Aorta (tissue), 5 donors: Measurements from ENCODE around the gene LMNTD1. TPM values are rescaled to one million over a fixed set of nuclear protein-coding genes. Genes with fewer than 3 reads are reported as not detected.

Experiments used
- ATAC-seq: fragments of 200-7000 bp; cut with Tn5 transposase; one replicate; pipeline ENCODE4 v1.9.1; 2022; ENCODE audit warnings: moderate library complexity; ENCODE audit not compliant: low FRiP score
- DNase-seq, 2 donors: peaks; one replicate each; pipeline ENCODE4 v3.0.0-alpha.2; 2020
- H3K27ac ChIP-seq, 2 donors: one replicate each; pipeline ENCODE4 v1.5.1; 2013; ENCODE audit warnings: low read length in 2 of 2, mild to moderate bottlenecking in 2 of 2, moderate library complexity in 2 of 2, control low read depth in 1 of 2, inconsistent platforms in 1 of 2, low read depth in 1 of 2
- H3K27me3 ChIP-seq, 2 donors: one replicate each; pipeline ENCODE4 v1.6.1; 2013; ENCODE audit warnings: control low read depth in 1 of 2, low read length in 1 of 2, mild to moderate bottlenecking in 1 of 2, moderate library complexity in 1 of 2; ENCODE audit not compliant: insufficient read depth in 2 of 2, control insufficient read depth in 1 of 2
- H3K36me3 ChIP-seq, 2 donors: one replicate each; pipeline ENCODE4 v1.6.1; 2013; ENCODE audit warnings: control low read depth in 1 of 2, low read length in 1 of 2, mild to moderate bottlenecking in 1 of 2; ENCODE audit not compliant: insufficient read depth in 2 of 2, control insufficient read depth in 1 of 2
- H3K4me1 ChIP-seq, 2 donors: one replicate each; pipeline ENCODE4 v1.6.1; 2013; ENCODE audit warnings: low read length in 2 of 2, control low read depth in 1 of 2, mild to moderate bottlenecking in 1 of 2, moderate library complexity in 1 of 2; ENCODE audit not compliant: insufficient read depth in 2 of 2, control insufficient read depth in 1 of 2
- H3K4me3 ChIP-seq, 2 donors: one replicate each; pipeline ENCODE4 v1.5.1; 2013; ENCODE audit warnings: low read length in 2 of 2, control low read depth in 1 of 2, mild to moderate bottlenecking in 1 of 2
- H3K9me3 ChIP-seq: one replicate; pipeline ENCODE4 v1.6.1; 2013; ENCODE audit warnings: mild to moderate bottlenecking, low read length; ENCODE audit not compliant: control insufficient read depth
- WGBS, 2 donors: extraction: QIAGEN DNeasy Blood & Tissue Kit; methylation state at CpG; one replicate each; pipeline ENCODE4 v1.1.7; 2013; 5-methylcytosine and 5-hydroxymethylcytosine counted together
- intact Hi-C, 2 donors: fragments of 100-400 bp; cut with DNase I; formaldehyde crosslinking; loops; one replicate each; pipeline versions ENCODE4 v1.14.2 to v1.15.0; 2022
- polyA plus RNA-seq, 2 donors: library from polyadenylated mRNA; stranded (reverse); fragments of 200-250 nt; gene quantifications; one replicate each; pipeline ENCODE4 v1.2.3, GENCODE V29; 2013
- total RNA-seq, 2 donors: library from RNA; stranded (reverse); fragmentation: NEBNext Ultra II Directional; extraction: Animal tissue kit (Norgen Biotek cat#: 25700); gene quantifications; one replicate each; pipeline ENCODE4 v1.2.1, GENCODE V29; 2021
- donor health status: healthy with polysubstance abuse.
- donor health status: Bipolar disorder and iron deficiency.
- donor health status: DM: no; HTN: no; CAD: no.
- donor health status: DM: no; HTN: no; CAD: no.
- donor health status: DM: yes; HTN: yes; CAD: no.

Gene LMNTD1
- total and polyA plus RNA-seq, 4 donors: not detected

DNA sequence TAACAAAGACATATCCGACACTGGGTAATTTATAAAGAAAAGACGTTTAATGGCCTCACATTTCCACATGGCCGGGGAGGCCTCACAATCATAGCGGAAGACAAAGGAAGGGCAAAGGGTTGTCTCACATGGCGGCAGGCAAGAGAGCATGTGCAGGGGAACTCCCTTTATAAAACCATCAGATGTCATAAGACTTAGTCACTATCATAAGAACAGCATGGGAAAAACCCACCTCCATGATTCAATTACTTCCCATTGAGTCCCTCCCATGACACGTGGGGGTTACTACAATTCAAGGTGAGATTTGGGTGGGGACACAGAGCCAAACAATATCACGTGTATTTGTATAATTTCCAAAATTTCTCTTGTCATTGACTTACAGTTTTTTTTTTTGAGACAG lies 5.5 kb upstream of the LMNTD1 start:
- intact Hi-C loops: no loop called here
- H3K4me1 ChIP-seq: no peaks in the 10 kb centered on the region
- H3K27ac ChIP-seq: no peak overlapping the region
- DNase-seq: no peak
- 93% methylated on average over 7 of the region's 7 CpGs for WGBS, 2 donors
- H3K4me3 ChIP-seq: no peak overlapping the region
- no peaks in the 10 kb centered on the region for H3K36me3 ChIP-seq
- ATAC-seq: no peak
- H3K27me3 ChIP-seq: no peaks in the 10 kb centered on the region
- no peaks in the 10 kb centered on the region for H3K9me3 ChIP-seq

DNA sequence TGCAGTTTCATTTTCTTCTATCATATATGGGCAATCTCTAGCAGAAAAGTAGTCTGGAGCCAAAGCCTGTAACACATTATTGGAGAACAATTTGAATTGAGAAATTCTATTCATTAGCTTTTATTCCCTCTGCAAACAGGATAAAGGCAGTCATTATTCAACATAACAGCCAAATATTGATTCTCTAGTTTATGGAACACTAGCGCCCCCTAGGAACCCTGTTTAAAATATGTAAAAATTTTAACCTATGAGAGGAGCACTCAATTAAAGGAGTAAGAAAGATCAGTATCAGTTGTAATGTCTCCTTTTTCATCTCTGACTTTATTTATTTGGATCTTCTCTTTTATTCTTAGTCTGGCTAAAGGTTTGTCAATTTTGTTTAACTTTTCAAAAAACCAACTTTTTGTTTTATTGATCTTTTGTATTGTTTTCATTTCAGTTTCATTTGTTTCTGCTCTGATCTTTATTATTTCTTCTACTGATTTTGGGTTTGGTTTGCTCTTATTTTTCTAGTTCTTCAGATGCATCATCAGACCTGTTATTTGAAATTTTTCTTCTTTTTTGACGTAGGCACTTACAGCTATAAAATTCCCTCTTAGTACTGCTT lies 4.8 kb upstream of the LMNTD1 start:
- intact Hi-C loops: no loop called here

DNA sequence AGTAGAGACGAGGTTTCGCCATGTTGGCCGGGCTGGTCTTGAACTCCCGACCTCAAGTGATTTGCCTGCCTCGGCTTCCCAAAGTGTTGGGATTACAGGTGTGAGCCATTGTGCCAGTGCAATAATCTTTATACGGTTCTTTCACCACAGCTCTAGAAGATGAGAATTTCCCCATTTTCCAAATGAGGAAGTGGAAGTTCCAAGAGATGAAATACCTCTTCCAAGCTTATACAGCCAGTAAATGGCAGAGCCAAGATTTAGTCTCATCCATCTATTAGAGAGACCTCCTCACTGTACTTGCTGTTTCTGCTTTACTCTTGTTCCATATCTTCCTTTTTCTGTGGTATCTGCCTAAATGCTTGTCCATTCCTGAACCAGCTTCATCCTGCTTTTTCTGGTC lies 3.1 kb upstream of the LMNTD1 start:
- H3K27ac ChIP-seq: no peak overlapping the region
- no peaks in the 10 kb centered on the region for H3K27me3 ChIP-seq
- H3K4me3 ChIP-seq: no peak overlapping the region
- H3K36me3 ChIP-seq: no peaks in the 10 kb centered on the region
- WGBS, 2 donors: 94 to 95% methylated on average over 6 of the region's 6 CpGs
- no peak for DNase-seq
- H3K4me1 ChIP-seq: no peaks in the 10 kb centered on the region
- intact Hi-C loops: no loop called here
- ATAC-seq: no peak
- no peaks in the 10 kb centered on the region for H3K9me3 ChIP-seq

More for the DNA sequence above, 4.8 kb upstream of the LMNTD1 start:
- Histone ChIP-seq H3K36me3 (no peaks in the 10 kb centered on the region), H3K27me3 (no peaks in the 10 kb centered on the region), H3K4me3 (no peak overlapping the region), H3K9me3 (no peaks in the 10 kb centered on the region), H3K4me1 (no peaks in the 10 kb centered on the region), H3K27ac (no peak overlapping the region)
- DNase-seq (no peak), ATAC-seq (no peak)
- 50% methylated on average over 2 of the region's 2 CpGs for WGBS, 2 donors

DNA sequence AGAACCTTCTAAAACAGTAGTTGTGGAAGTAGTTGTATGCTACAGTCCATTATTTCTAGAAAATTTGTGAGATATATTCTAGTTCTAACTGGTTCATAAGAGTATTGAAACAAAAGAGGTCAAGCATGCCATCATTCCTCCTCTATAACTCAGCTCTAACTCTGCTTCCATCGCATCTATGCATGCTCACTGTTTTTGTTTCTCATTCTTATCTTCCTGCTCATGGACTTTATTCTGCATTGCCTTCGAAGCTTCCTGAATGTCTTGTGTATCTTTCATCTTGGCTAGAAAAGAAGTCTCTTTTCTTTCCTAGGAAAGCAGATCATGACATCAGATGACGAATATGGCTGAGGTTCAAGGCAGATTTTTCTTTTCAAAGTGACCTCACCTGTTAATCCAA lies 402 bp downstream of the LMNTD1 start:
- Histone ChIP-seq H3K9me3 (no peaks in the 10 kb centered on the region), H3K27ac (no peak overlapping the region), H3K27me3 (no peaks in the 10 kb centered on the region), H3K4me3 (no peak overlapping the region), H3K4me1 (no peaks in the 10 kb centered on the region), H3K36me3 (no peaks in the 10 kb centered on the region)
- intact Hi-C loops: no loop called here
- 17 to 21% methylated on average over 3 of the region's 3 CpGs for WGBS, 2 donors
- DNase-seq: no peak
- no peak for ATAC-seq

DNA sequence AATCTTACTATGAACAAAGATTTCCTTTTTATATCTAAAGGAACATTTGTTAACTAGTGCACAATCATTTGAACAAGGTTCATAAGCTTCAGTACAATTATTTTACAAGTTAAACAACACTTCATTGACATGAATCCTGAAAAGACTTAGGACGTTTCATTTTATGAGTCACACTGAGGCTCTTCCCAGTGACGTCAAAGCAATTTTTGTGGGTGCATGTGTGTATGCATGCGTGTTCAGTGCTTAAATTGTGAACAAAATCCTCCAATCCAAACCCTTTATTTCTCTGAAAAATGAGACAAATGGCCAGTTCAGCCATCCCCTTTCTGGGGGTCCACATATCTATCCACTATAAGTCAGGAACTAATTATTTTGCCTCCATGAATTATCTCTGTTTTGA lies 2.9 kb downstream of the LMNTD1 start:
- WGBS, 2 donors: 65 to 71% methylated on average over 3 of the region's 3 CpGs
- Histone ChIP-seq H3K27me3 (no peaks in the 10 kb centered on the region), H3K36me3 (no peaks in the 10 kb centered on the region), H3K27ac (no peak overlapping the region), H3K4me1 (no peaks in the 10 kb centered on the region), H3K9me3 (no peaks in the 10 kb centered on the region), H3K4me3 (no peak overlapping the region)
- no peak for DNase-seq
- intact Hi-C loops: no loop called here
- no peak for ATAC-seq

DNA sequence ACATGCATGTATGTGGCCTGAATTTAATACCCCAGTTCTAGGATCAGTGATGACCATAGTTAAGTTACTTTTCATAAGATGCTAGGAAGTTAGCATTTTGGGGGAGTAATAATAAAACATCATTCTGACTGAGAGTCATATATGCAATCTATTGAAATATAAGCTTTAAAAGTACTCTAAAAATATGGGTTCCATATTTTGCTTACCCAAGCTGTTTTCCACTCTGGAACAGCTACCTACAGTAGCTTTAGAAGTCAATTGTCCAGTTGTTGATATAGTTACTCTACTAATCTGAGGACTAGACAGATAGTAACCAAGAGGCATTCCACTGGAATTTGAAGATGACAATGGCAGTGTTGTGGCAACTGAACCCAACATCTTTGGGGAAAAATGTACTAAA lies 4.0 kb downstream of the LMNTD1 start:
- H3K36me3 ChIP-seq: no peaks in the 10 kb centered on the region
- no peak for ATAC-seq
- intact Hi-C loops: no loop called here
- H3K4me1 ChIP-seq: no peaks in the 10 kb centered on the region
- H3K27me3 ChIP-seq: no peaks in the 10 kb centered on the region
- no peaks in the 10 kb centered on the region for H3K9me3 ChIP-seq
- H3K27ac ChIP-seq: no peak overlapping the region
- H3K4me3 ChIP-seq: no peak overlapping the region
- DNase-seq: no peak

DNA sequence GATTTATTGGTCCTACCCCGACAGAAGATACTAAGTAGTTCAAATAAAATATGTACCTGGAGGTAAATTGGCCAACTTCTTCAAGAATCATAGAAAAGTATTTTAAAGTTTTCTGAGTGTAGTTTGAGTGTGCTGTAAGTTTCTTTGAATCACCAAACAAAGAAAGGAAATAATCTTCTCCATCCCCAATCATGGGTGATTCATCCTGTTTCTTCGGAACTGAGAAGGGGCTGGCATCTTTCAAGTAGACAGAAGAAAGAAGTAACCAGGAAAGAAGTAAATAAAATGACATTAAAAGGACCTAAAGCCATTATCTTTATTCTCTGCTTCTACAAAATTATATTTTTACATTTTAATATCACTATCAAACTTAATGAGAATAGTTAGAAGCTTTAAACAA lies 6.8 kb downstream of the LMNTD1 start:
- Histone ChIP-seq H3K4me1 (no peaks in the 10 kb centered on the region), H3K27ac (no peak overlapping the region), H3K4me3 (no peak overlapping the region), H3K36me3 (no peaks in the 10 kb centered on the region), H3K9me3 (no peaks in the 10 kb centered on the region), H3K27me3 (no peaks in the 10 kb centered on the region)
- 79 to 80% methylated on average over 2 of the region's 2 CpGs for WGBS, 2 donors
- no peak for ATAC-seq
- intact Hi-C loops: no loop called here
- DNase-seq: no peak

DNA sequence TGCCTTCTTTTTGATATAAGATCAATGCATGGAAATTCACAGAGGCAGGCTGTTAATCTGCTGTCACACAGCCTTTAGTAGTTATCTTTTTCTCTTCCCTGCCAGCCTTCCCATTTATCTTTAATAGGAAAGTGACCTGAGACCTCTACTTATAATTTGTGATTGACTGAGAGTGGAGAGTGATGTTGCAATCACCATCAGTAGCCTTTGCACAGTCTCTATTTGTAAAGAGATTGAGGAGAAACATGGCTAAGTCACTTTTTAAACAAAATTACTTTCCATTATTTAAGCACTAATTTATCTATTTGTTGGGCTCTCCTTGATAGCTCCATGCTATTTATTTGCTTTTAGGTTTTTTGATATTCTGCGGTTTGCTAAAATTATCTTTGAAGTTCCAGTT lies 19.9 kb downstream of the LMNTD1 start:
- H3K4me3 ChIP-seq: no peak overlapping the region
- H3K36me3 ChIP-seq: no peaks in the 10 kb centered on the region
- DNase-seq: no peak
- no peaks in the 10 kb centered on the region for H3K9me3 ChIP-seq
- no peaks in the 10 kb centered on the region for H3K4me1 ChIP-seq
- ATAC-seq: no peak
- intact Hi-C loops: no loop called here
- no peak overlapping the region for H3K27ac ChIP-seq
- WGBS, 2 donors: 91 to 94% methylated on average over 1 of the region's 1 CpG
- no peaks in the 10 kb centered on the region for H3K27me3 ChIP-seq

DNA sequence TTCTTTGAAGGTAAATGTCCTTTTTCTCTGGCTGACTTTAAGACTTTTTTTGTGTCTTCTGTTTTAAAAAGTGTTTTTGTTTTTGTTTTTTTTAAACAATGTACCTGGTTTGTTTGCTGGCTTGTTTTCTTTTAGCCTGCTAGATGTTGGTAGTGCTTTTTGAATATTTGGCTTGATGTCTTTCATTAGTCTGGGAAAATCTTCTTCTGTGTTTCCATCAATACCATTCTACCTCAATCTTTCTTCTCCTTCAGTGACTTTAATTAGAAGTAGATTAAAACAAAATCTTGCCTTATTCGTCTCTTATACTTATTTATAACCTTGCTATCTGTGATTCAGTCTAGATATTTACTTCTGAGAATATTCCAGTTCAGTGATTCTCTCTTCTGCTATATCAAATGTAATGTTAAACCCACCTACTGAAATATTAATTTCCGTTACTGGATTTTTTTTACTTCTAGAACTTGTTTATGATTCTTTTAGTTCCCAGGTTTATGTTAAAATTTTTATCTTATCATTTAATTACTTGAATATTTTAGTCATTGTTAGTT lies 21.5 kb downstream of the LMNTD1 start:
- ATAC-seq: no peak
- no peaks in the 10 kb centered on the region for H3K27me3 ChIP-seq

More for the DNA sequence above, 21.5 kb downstream of the LMNTD1 start:
- DNase-seq: no peak
- intact Hi-C loops: no loop called here
- Histone ChIP-seq H3K4me1 (no peaks in the 10 kb centered on the region), H3K27ac (no peak overlapping the region), H3K4me3 (no peak overlapping the region), H3K9me3 (no peaks in the 10 kb centered on the region), H3K36me3 (no peaks in the 10 kb centered on the region)
- WGBS, 2 donors: 48 to 51% methylated on average over 2 of the region's 2 CpGs
